ENCODE data around the gene TUBB3. TPM values are rescaled to one million over a fixed set of nuclear protein-coding genes. Genes with fewer than 3 reads are reported as not detected.

TUBB3 gene
- total RNA-seq, 1 experiment from 2014 or later: 79.6 TPM

- TF ChIP-seq EZH2 (IDR thresholded peaks at IDR 0.05; ENCODE audit: low read depth): no peak
- no peak for TF ChIP-seq CTCF (conservative IDR thresholded peaks at IDR 0.05)
- H3K4me1 ChIP-seq (replicated peaks; ENCODE audit: insufficient read depth): peaks cover 32% of the 10 kb centered on the region
- ChIA-PET POLR2A (ENCODE audit: unreplicated experiment) (no interaction called here), CTCF (no interaction called here)
- peak overlapping the region; percentile 72; the same call in 1 of the 2 replicates for H3K4me3 ChIP-seq
- peak overlapping the region; percentile 28; the same call in 1 of the 2 replicates for H2AFZ ChIP-seq
- intact Hi-C loops (cut with micrococcal nuclease; ENCODE audit: unreplicated experiment): loop anchor here (5.0 to 10.0 kb wide), 2 partner anchors 121 to 221 kb away; partner anchors contain the start of gene SPATA2L
- H3K36me3 ChIP-seq (ENCODE audit: low read depth): no peaks in the 10 kb centered on the region
- BruUV-seq (replicated peaks): TSS peak; percentile 39
- H3K27ac ChIP-seq: no peak overlapping the region
- H3K27me3 ChIP-seq (ENCODE audit: insufficient read depth, low read depth): no peaks in the 10 kb centered on the region
- peaks cover 27% of the 10 kb centered on the region; the same call in 1 of the 2 replicates for H3F3A ChIP-seq (ENCODE audit: insufficient read depth, low read depth)
- peaks cover 7% of the 10 kb centered on the region; the same call in 1 of the 2 replicates for H4K20me1 ChIP-seq (ENCODE audit: insufficient read depth)
- no peaks in the 10 kb centered on the region for H3K79me2 ChIP-seq (ENCODE audit: low read depth)
- peak overlapping the region; percentile 97 for H3K4me2 ChIP-seq
- H3K9me3 ChIP-seq (ENCODE audit: insufficient read depth, low read depth): no peaks in the 10 kb centered on the region
- no peaks in the 10 kb centered on the region for H3K9me2 ChIP-seq (ENCODE audit: insufficient read depth)
- no peak for DNase-seq
Observed at GRCh38 chr16:89923640-89924296, 626 bp downstream of the TUBB3 start.

- Histone ChIP-seq H3K36me3 (ENCODE audit: low read depth) (no peaks in the 10 kb centered on the region), H3K9me2 (ENCODE audit: insufficient read depth) (no peaks in the 10 kb centered on the region), H3K79me2 (ENCODE audit: low read depth) (no peaks in the 10 kb centered on the region), H3K4me3 (no peak overlapping the region), H3F3A (ENCODE audit: insufficient read depth, low read depth) (peaks cover 21% of the 10 kb centered on the region; the same call in 1 of the 2 replicates), H2AFZ (no peak overlapping the region), H3K9me3 (ENCODE audit: insufficient read depth, low read depth) (no peaks in the 10 kb centered on the region), H3K27ac (no peak overlapping the region), H3K4me1 (replicated peaks; ENCODE audit: insufficient read depth) (peaks cover 32% of the 10 kb centered on the region), H4K20me1 (ENCODE audit: insufficient read depth) (peaks cover 7% of the 10 kb centered on the region; the same call in 1 of the 2 replicates), H3K4me2 (no peak overlapping the region), H3K27me3 (ENCODE audit: insufficient read depth, low read depth) (no peaks in the 10 kb centered on the region)
- no TSS peak for BruUV-seq (replicated peaks)
- intact Hi-C loops (cut with micrococcal nuclease; ENCODE audit: unreplicated experiment): loop anchor here (5.0 to 10.0 kb wide), 2 partner anchors 120 to 222 kb away; partner anchors contain the start of gene SPATA2L
- TF ChIP-seq CTCF (conservative IDR thresholded peaks at IDR 0.05): no peak
- no peak for TF ChIP-seq EZH2 (IDR thresholded peaks at IDR 0.05; ENCODE audit: low read depth)
- ChIA-PET POLR2A (ENCODE audit: unreplicated experiment) (no interaction called here), CTCF (no interaction called here)
- DNase-seq: no peak
Observed at GRCh38 chr16:89924297-89924924, 1.3 kb downstream of the TUBB3 start.

GRCh38 chr16:89924925-89925307, 1.8 kb downstream of the TUBB3 start:
- H3K9me2 ChIP-seq (ENCODE audit: insufficient read depth): no peaks in the 10 kb centered on the region
- H3K27me3 ChIP-seq (ENCODE audit: insufficient read depth, low read depth): no peaks in the 10 kb centered on the region
- peaks cover 21% of the 10 kb centered on the region; the same call in 1 of the 2 replicates for H3F3A ChIP-seq (ENCODE audit: insufficient read depth, low read depth)
- ChIA-PET CTCF (interaction anchor here (0.7 kb wide), 1 partner anchor 9 kb away, joined by 4 read pairs; no protein-coding TSS in a partner anchor), POLR2A (ENCODE audit: unreplicated experiment) (no interaction called here)
- H3K27ac ChIP-seq: no peak overlapping the region
- no peaks in the 10 kb centered on the region for H3K36me3 ChIP-seq (ENCODE audit: low read depth)
- no peaks in the 10 kb centered on the region for H3K9me3 ChIP-seq (ENCODE audit: insufficient read depth, low read depth)
- peaks cover 32% of the 10 kb centered on the region for H3K4me1 ChIP-seq (replicated peaks; ENCODE audit: insufficient read depth)
- no TSS peak for BruUV-seq (replicated peaks)
- no peak for TF ChIP-seq CTCF (conservative IDR thresholded peaks at IDR 0.05)
- no peak for TF ChIP-seq EZH2 (IDR thresholded peaks at IDR 0.05; ENCODE audit: low read depth)
- no peak overlapping the region for H2AFZ ChIP-seq
- no peaks in the 10 kb centered on the region for H3K79me2 ChIP-seq (ENCODE audit: low read depth)
- H3K4me2 ChIP-seq: no peak overlapping the region
- no peak for DNase-seq
- intact Hi-C loops (cut with micrococcal nuclease; ENCODE audit: unreplicated experiment): loop anchor here (5.0 to 10.0 kb wide), 2 partner anchors 120 to 223 kb away; partner anchors contain the start of gene SPATA2L
- peaks cover 7% of the 10 kb centered on the region; the same call in 1 of the 2 replicates for H4K20me1 ChIP-seq (ENCODE audit: insufficient read depth)
- no peak overlapping the region for H3K4me3 ChIP-seq

Data from PC-9 (cell line).